Sigmoid colon (tissue), 7 donors: Measurements from ENCODE around the gene MED16. TPM values are rescaled to one million over a fixed set of nuclear protein-coding genes. Genes with fewer than 3 reads are reported as not detected.
A peak's percentile ranks its signal among the peaks of the same experiment; 100 is the strongest.

Experiments
- DNase-seq: peaks from one replicate; pipeline ENCODE4 v3.0.0-alpha.2; 2019
- H3K27ac ChIP-seq, 4 donors: fragments of 200-600 bp; sonication (generic); one replicate each; pipeline ENCODE4 v1.5.1; 2016 to 2019; ENCODE audit warnings: mild to moderate bottlenecking in 1 of 4
- H3K27me3 ChIP-seq, 3 donors: fragments of 200-600 bp; sonication (generic); one replicate each; pipeline ENCODE4 v1.5.1; 2019; ENCODE audit warnings: mild to moderate bottlenecking in 1 of 3
- H3K36me3 ChIP-seq, 4 donors: fragments of 200-600 bp; sonication (generic); one replicate each; pipeline ENCODE4 v1.5.1; 2016 to 2019
- H3K4me1 ChIP-seq, 4 donors: fragments of 200-600 bp; sonication (generic); one replicate each; pipeline ENCODE4 v1.5.1; 2017 to 2019
- H3K4me3 ChIP-seq, 4 donors: fragments of 200-600 bp; sonication (generic); one replicate each; pipeline ENCODE4 v1.5.1; 2017 to 2019; ENCODE audit warnings: mild to moderate bottlenecking in 2 of 4, moderate library complexity in 1 of 4
- H3K9me3 ChIP-seq, 4 donors: fragments of 200-600 bp in 3 of 4; sonication (generic) in 3 of 4; one replicate each; pipeline versions ENCODE4 v1.5.1 to v1.6.1; 2013 to 2019
- EP300 ChIP-seq, 4 donors: sonication (generic); formaldehyde crosslinking; IDR thresholded peaks; one replicate each; pipeline ENCODE4 v1.6.1; 2017; ENCODE audit warnings: antibody characterized with exemption in 4 of 4
- POLR2A ChIP-seq, 2 donors: fragments of 450-650 bp; IDR thresholded peaks; one replicate each; pipeline ENCODE4 v1.6.1; 2016; ENCODE audit warnings: antibody characterized with exemption in 2 of 2, mild to moderate bottlenecking in 2 of 2, moderate library complexity in 2 of 2
- POLR2AphosphoS5 ChIP-seq, 4 donors: sonication (generic); formaldehyde crosslinking; IDR thresholded peaks; one replicate each; pipeline ENCODE4 v1.6.1; 2017; ENCODE audit warnings: antibody characterized with exemption in 4 of 4
- WGBS, 2 donors: extraction: QIAGEN DNeasy Blood & Tissue Kit; methylation state at CpG; one replicate each; pipeline ENCODE4 v1.1.7; 2013; 5-methylcytosine and 5-hydroxymethylcytosine counted together
- intact Hi-C: fragments of 100-400 bp; cut with DNase I; formaldehyde crosslinking; loops from one replicate; pipeline ENCODE4 v1.15.1; 2023
- polyA plus RNA-seq, 3 donors: library from polyadenylated mRNA; stranded (reverse); fragments of 200-250 nt; gene quantifications; one replicate each; pipeline ENCODE4 v1.2.3, GENCODE V29; 2013
- total RNA-seq, 4 donors: library from RNA; depleted of rRNA; stranded (reverse); fragments of >200 nt; gene quantifications; one replicate each; pipeline ENCODE4 v1.1.0, GENCODE V29; 2016
- TF ChIP-seq, protein P1 (sequence below), 4 experiments: fragments of 450-650 bp in 3 of 4; fragments of 200-600 bp in 1 of 4; IDR thresholded peaks; one replicate each; pipeline ENCODE4 v1.5.1; 2016 to 2019; ENCODE audit warnings: antibody characterized with exemption in 4 of 4, mild to moderate bottlenecking in 3 of 4, moderate library complexity in 2 of 4
- donor health status: healthy with polysubstance abuse.
- donor health status: Bipolar disorder and iron deficiency.
- donor health status: healthy.

MED16 gene
- total and polyA plus RNA-seq, 7 donors, result 22.4 to 62.5 (median 33.2) TPM

DNA sequence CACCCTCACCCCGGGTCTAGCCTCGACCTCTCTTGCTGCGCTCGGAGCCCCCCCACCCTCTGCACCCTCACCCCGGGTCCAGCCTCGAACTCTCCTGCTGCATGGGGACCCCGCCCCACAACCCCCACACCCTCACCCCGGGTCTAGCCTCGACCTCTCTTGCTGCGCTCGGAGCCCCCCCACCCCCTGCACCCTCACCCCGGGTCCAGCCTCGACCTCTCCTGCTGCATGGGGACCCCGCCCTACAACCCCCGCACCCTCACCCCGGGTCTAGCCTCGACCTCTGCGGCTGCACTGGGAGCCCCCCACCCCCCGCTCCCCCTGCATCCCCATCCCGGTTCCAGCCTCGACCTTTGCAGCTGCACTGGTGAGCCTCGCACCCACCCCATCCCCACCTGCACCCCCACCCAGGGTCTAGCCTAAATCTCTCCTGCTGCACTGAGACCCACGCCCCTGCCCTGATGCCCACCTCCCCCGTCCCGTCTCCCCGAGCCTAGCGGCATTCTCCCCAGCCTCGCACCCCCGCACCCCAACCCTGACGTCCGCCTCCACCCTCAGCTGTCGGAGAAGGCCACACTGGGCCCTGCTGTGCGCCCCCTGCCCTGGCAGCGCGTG is 31.7 kb downstream of the MED16 start:
- no peaks in the 10 kb centered on the region for H3K36me3 ChIP-seq
- DNase-seq, result no peak
- intact Hi-C loops, result no loop called here
- TF ChIP-seq POLR2A (IDR thresholded peaks at IDR 0.05), result no peak
- TF ChIP-seq, protein P1, sequence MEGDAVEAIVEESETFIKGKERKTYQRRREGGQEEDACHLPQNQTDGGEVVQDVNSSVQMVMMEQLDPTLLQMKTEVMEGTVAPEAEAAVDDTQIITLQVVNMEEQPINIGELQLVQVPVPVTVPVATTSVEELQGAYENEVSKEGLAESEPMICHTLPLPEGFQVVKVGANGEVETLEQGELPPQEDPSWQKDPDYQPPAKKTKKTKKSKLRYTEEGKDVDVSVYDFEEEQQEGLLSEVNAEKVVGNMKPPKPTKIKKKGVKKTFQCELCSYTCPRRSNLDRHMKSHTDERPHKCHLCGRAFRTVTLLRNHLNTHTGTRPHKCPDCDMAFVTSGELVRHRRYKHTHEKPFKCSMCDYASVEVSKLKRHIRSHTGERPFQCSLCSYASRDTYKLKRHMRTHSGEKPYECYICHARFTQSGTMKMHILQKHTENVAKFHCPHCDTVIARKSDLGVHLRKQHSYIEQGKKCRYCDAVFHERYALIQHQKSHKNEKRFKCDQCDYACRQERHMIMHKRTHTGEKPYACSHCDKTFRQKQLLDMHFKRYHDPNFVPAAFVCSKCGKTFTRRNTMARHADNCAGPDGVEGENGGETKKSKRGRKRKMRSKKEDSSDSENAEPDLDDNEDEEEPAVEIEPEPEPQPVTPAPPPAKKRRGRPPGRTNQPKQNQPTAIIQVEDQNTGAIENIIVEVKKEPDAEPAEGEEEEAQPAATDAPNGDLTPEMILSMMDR (IDR thresholded peaks at IDR 0.05), result no peak
- TF ChIP-seq POLR2AphosphoS5 (IDR thresholded peaks at IDR 0.05), result no peak
- TF ChIP-seq EP300 (IDR thresholded peaks at IDR 0.05), result no peak
- H3K27ac ChIP-seq, result no peak overlapping the region
- peak overlapping the region in 2 of 4 donors; percentile 37 to 45 for H3K4me3 ChIP-seq
- no peaks in the 10 kb centered on the region for H3K9me3 ChIP-seq
- WGBS, 2 donors, result 49 to 64% methylated on average over 33 to 35 of the region's 35 CpGs
- H3K27me3 ChIP-seq, result peaks cover 21 to 58% (median 42%) of the 10 kb centered on the region in 3 donors
- H3K4me1 ChIP-seq, result peaks cover 0 to 41% (median 30%) of the 10 kb centered on the region in 4 donors

DNA sequence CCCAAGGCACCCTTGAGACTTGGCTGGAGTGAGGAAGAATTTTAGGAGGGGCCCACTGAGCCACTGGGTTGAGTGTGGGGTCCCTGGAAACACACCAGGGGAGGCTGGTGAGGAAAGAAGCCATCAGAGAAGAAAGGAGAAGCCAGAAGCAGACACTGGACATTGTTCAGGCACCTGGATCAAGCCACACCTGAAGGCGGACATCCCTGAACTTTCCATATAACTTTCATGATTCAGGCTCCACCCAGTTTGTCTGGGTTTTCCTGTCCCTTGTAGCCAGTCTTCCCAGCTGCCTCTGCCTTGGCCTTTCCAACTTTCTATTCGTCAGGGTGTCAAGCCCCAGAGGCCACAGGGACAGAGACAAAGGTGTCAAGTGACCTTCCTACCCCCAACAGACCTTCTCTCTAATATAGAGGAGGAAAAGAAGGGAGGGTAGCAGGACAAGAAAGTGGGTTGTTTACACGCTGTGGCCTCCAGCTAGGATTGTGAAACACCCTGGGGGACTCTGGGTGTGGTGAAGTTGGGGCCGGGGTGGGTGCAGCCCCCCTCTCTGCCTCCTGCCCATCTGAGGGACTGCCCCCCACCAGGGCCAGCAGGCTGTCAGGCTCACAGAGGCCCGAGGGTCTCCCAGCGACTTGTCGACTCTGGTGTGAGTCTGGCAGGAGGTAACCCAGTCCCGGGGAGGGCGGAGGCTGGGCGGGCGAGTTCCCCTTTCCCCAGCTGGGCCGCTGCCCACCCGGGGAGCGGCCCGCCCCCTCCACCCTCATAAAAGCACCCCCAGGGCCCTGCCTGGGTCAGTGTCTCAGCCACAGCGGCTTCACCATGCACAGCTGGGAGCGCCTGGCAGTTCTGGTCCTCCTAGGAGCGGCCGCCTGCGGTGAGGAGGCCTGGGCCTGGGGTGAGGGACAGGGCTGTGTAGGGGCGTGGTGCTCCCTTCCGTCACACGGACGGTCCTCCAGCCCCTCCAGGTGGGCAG is 33.8 kb downstream of the MED16 start, which contains the start of gene CFD:
Gene CFD, plus strand, starts transcription at position 797 of the 976 bp plus-strand sequence. Its CDS starts 26 bp downstream, at position 823.
- peak within 1 kb of the TSS; percentile 54 to 78 (median 60) for H3K27ac ChIP-seq
- peaks cover 0 to 41% (median 29%) of the 10 kb centered on the region in 4 donors for H3K4me1 ChIP-seq
- no peaks in the 10 kb centered on the region for H3K36me3 ChIP-seq
- H3K4me3 ChIP-seq, result peak within 1 kb of the TSS; percentile 16 to 45 (median 34)
- no peaks in the 10 kb centered on the region for H3K9me3 ChIP-seq
- WGBS, 2 donors, result 7 to 20% methylated on average over 24 of the region's 24 CpGs
- peak; percentile 89 for DNase-seq
- TF ChIP-seq, protein P1 (IDR thresholded peaks at IDR 0.05), result no peak
- TF ChIP-seq POLR2AphosphoS5 (IDR thresholded peaks at IDR 0.05), result peak; percentile 52 to 84 (median 74)
- TF ChIP-seq POLR2A (IDR thresholded peaks at IDR 0.05), result peak in 1 of 2 donors; percentile 46
- TF ChIP-seq EP300 (IDR thresholded peaks at IDR 0.05), result no peak
- H3K27me3 ChIP-seq, result peaks cover 23 to 76% (median 44%) of the 10 kb centered on the region in 3 donors
- intact Hi-C loops, result loop anchor here (2.0 to 5.0 kb wide), 2 partner anchors 87 to 124 kb away; no protein-coding TSS in a partner anchor

DNA sequence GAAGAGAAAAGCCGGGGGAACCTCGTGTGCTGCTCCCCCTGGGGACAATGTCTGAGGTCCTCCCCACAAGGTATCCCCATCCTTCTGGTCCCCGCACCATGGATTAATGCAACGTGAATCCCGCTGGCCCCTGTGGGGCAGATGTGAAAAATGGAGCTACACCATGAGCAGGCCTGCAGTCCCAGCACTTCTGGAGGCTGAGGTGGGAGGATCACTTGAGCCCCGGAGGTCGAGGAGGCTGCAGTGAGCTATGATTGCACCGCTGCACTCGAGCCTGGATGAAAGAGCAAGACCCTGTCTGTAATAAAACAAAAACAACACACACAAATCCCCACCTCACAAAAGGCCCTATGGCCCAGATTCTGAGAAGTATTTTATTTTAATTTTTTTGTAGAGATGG is 34.7 kb downstream of the MED16 start:
- DNase-seq, result no peak
- intact Hi-C loops, result loop anchor here (2.0 to 5.0 kb wide), 2 partner anchors 86 to 125 kb away; no protein-coding TSS in a partner anchor
- Histone ChIP-seq H3K36me3 (no peaks in the 10 kb centered on the region), H3K9me3 (no peaks in the 10 kb centered on the region), H3K4me1 (peaks cover 0 to 36% (median 25%) of the 10 kb centered on the region in 4 donors), H3K27ac (peak overlapping the region in 1 of 4 donors; percentile 59), H3K27me3 (peaks cover 27 to 82% (median 50%) of the 10 kb centered on the region in 3 donors), H3K4me3 (no peak overlapping the region)
- TF ChIP-seq POLR2AphosphoS5 (IDR thresholded peaks at IDR 0.05), result no peak
- no peak for TF ChIP-seq EP300 (IDR thresholded peaks at IDR 0.05)
- TF ChIP-seq POLR2A (IDR thresholded peaks at IDR 0.05), result no peak
- TF ChIP-seq, protein P1 (IDR thresholded peaks at IDR 0.05), result no peak
- 72 to 80% methylated on average over 9 of the region's 9 CpGs for WGBS, 2 donors

DNA sequence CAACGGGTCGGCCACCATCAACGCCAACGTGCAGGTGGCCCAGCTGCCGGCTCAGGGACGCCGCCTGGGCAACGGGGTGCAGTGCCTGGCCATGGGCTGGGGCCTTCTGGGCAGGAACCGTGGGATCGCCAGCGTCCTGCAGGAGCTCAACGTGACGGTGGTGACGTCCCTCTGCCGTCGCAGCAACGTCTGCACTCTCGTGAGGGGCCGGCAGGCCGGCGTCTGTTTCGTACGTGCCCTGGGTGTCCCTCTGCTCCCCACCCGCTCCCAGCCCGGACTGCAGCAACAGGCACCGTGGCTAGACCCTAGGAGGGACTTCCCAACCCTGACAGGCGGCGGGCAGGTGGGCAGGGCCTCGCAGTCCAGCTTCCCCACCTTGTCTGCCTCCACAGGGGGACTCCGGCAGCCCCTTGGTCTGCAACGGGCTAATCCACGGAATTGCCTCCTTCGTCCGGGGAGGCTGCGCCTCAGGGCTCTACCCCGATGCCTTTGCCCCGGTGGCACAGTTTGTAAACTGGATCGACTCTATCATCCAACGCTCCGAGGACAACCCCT is 37.3 kb downstream of the MED16 start:
- Histone ChIP-seq H3K27me3 (peaks cover 32 to 80% (median 49%) of the 10 kb centered on the region in 3 donors), H3K4me3 (no peak overlapping the region), H3K27ac (no peak overlapping the region), H3K9me3 (no peaks in the 10 kb centered on the region), H3K36me3 (no peaks in the 10 kb centered on the region), H3K4me1 (peaks cover 0 to 29% (median 25%) of the 10 kb centered on the region in 4 donors)
- DNase-seq, result no peak
- WGBS, 2 donors, result 74 to 81% methylated on average over 40 of the region's 40 CpGs
- intact Hi-C loops, result loop anchor here (5.0 kb wide), 1 partner anchor 83 kb away; no protein-coding TSS in a partner anchor
- no peak for TF ChIP-seq POLR2A (IDR thresholded peaks at IDR 0.05)
- no peak for TF ChIP-seq POLR2AphosphoS5 (IDR thresholded peaks at IDR 0.05)
- TF ChIP-seq, protein P1 (IDR thresholded peaks at IDR 0.05), result no peak
- TF ChIP-seq EP300 (IDR thresholded peaks at IDR 0.05), result no peak
